Measurements from ENCODE around the gene MDFIC.
A peak's percentile ranks its signal among the peaks of the same experiment; 100 is the strongest.

MDFIC gene

GRCh38 chr7:114957444-114957843 lies 35.5 kb downstream of the MDFIC start:
- no peak for DNase-seq

- peak; percentile 34 for DNase-seq
These were observed 38.0 kb downstream of the MDFIC start for GRCh38 chr7:114959931-114960330.

- DNase-seq, result no peak
These were observed 40.5 kb downstream of the MDFIC start for GRCh38 chr7:114962441-114962840.

GRCh38 chr7:114966156-114966555 lies 44.3 kb downstream of the MDFIC start:
- DNase-seq, result no peak

GRCh38 chr7:114969096-114969495 lies 47.2 kb downstream of the MDFIC start:
- DNase-seq, result no peak

- no peak for DNase-seq
These were observed 48.4 kb downstream of the MDFIC start for GRCh38 chr7:114970308-114970707.

GRCh38 chr7:114970732-114971131 lies 48.8 kb downstream of the MDFIC start:
- no peak for DNase-seq

- no peak for DNase-seq
These were observed 50.7 kb downstream of the MDFIC start for GRCh38 chr7:114972567-114972966.

GRCh38 chr7:114973147-114973546 lies 51.3 kb downstream of the MDFIC start:
- no peak for DNase-seq

- DNase-seq, result no peak
These were observed 53.5 kb downstream of the MDFIC start for GRCh38 chr7:114975401-114975800.

- DNase-seq, result no peak
These were observed 54.8 kb downstream of the MDFIC start for GRCh38 chr7:114976666-114977065.

- DNase-seq, result no peak
These were observed 55.4 kb downstream of the MDFIC start for GRCh38 chr7:114977277-114977676.

GRCh38 chr7:114979388-114979787 lies 57.5 kb downstream of the MDFIC start:
- no peak for DNase-seq

- DNase-seq, result no peak
These were observed 58.1 kb downstream of the MDFIC start for GRCh38 chr7:114979803-114980507.

- no peak for DNase-seq
These were observed 59.4 kb downstream of the MDFIC start for GRCh38 chr7:114981323-114981722.

- no peak for DNase-seq
These were observed 63.3 kb downstream of the MDFIC start for GRCh38 chr7:114985116-114985715.

GRCh38 chr7:114986190-114987180 lies 64.6 kb downstream of the MDFIC start:
- DNase-seq, result no peak

GRCh38 chr7:114988026-114988425 lies 66.1 kb downstream of the MDFIC start:
- no peak for DNase-seq

- no peak for DNase-seq
These were observed 67.0 kb downstream of the MDFIC start for GRCh38 chr7:114988755-114989375.

- no peak for DNase-seq
These were observed 67.6 kb downstream of the MDFIC start for GRCh38 chr7:114989531-114989930.

GRCh38 chr7:114997487-114998404 lies 75.9 kb downstream of the MDFIC start:
- DNase-seq, result no peak

GRCh38 chr7:115004121-115004520 lies 82.2 kb downstream of the MDFIC start:
- DNase-seq, result no peak

Data from activated CD4-positive, alpha-beta T cell treated with anti-CD3 and anti-CD28 coated beads, Interleukin-2, Interleukin-6, amounts not matched to agents 100 ng/mL and 50 ng/mL, durations not matched to agents 16 hours and 8 hours (primary cell).